HTR-8/SVneo (cell line): ENCODE results near the gene TMEFF2.
"Not testable (repeated sequence)": the region's sequence is repeated elsewhere in the genome, so short reads cannot be mapped to it uniquely, and the experiment has no call there.

Source experiments
- DNase-seq: peaks from one replicate; pipeline ENCODE4 v3.0.0; 2011; ENCODE audit warnings: low spot score, mixed read lengths; ENCODE audit not compliant: insufficient read length
- FAIRE-seq: peaks from 2 replicates; lab custom pipeline; 2011; peaks lifted over from hg19 to GRCh38; lab: Jason Lieb, UNC

Gene TMEFF2

GRCh38 chr2:192139813-192140212 is 54.9 kb downstream of the TMEFF2 start:
- DNase-seq (no peak), FAIRE-seq (no peak)

DNA sequence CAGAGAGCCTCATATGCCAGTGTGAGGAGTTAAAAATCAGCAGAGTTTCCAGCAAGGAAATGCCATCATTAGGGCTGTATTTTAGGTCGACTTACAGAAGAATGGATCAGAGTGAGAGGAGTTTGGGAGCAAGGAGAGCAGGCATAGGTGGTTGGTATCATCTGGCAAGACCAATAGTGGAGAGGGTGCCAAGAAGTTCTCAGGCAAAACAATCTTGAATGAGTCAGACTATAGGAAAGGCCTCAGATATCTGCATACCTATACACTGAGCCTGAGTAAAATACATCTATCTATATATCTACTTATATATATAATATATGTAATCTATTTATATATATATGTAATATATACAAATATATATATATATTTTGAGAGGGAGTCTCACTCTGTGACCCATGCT is 57.3 kb downstream of the TMEFF2 start:
- FAIRE-seq: no peak
- no peak for DNase-seq

DNA sequence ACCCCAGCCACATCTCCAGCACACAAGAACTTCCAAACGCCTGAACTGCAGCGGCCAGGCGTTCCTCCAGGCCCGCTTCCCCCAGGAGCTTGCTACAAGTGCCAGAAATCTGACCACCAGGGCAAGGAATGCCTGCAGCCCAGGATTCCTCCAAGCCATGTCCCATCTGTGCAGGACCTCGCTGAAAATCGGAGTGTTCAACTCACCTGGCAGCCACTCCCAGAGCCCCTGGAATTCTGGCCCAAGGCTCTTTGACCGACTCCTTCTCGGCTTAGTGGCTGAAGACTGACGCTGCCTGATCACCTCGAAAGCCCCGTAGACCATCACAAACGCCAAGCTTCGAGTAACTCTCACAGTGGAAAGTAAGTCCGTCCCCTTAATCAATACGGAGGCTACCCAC is 62.1 kb downstream of the TMEFF2 start:
- not testable (repeated sequence) for FAIRE-seq, DNase-seq

DNA sequence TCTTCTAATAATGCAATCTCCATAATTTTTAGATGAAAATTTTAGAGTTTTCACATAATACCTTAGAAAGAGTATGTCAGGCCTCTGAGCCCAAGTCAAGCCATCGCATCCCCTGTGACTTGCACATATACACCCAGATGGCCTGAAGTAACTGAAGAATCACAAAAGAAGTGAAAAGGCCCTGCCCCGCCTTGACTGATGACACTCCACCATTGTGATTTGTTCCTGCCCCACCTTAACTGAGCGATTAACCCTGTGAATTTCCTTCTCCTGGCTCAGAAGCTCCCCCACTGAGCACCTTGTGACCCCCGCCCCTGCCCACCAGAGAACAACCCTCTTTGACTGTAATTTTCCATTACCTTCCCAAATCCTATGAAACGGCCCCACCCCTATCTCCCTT is 64.4 kb downstream of the TMEFF2 start:
- not testable (repeated sequence) for FAIRE-seq, DNase-seq

DNA sequence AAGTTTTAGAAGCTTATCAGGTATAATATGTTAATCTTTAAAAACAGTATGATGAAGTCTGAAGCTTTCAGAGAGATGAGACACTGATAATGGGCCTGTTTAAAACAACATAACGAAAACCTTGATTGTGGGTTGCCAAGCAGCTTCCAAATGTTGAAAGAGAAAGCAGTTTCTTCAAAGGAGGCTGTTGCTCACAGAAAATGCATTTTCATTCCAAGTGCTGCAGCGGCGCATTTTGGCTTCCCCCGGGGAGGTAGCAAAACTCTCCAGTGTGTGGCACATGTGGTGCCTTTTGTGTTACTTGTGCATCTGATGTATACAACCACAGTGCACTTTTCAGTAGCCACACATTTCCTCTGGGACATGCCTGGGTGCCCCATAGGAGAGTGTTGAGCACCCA is 66.1 kb downstream of the TMEFF2 start:
- FAIRE-seq: no peak

GRCh38 chr2:192127434-192127833 is 67.3 kb downstream of the TMEFF2 start:
- no peak for DNase-seq
- FAIRE-seq: no peak

More for the DNA sequence above, 66.1 kb downstream of the TMEFF2 start:
- no peak for DNase-seq

- FAIRE-seq (no peak), DNase-seq (no peak)
Measured at GRCh38 chr2:192126912-192127311, 67.8 kb downstream of the TMEFF2 start.

DNA sequence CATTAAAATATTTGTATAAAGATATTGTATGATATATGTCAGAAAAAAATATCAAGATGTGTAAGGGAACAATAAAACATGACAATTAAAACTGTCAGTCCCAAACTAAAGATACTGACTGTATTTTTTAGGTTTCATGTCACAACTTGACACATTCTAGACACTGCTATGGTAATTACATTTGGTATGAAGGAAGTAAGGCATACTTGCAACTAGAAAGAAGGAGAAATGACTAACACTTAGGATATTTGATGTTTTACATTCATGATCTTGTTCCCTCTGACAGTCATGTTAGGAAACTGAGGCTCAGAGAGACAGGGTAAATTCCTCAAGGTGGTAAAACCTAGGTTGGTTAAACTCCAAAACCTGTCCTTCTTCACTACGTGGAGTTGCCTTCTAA is 68.3 kb downstream of the TMEFF2 start:
- FAIRE-seq: peak; percentile 42
- no peak for DNase-seq

DNA sequence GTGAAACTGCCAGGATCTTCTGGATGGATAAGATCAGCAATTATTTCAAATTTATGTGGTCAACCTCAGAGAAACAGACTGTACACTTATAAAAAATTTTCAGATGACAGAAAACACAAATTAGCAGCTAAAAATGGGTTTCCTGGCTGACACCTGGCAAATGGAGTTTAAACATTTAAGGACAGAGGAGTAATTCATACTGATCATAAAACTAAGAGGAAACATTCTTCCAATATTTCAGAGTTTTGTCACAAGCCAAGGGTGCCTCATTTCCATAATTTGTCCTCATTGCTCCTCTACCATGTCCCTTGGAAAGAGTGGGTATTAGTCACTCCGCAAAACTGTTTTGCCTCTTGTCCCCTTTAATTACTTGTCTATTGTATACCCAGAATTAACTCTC is 70.2 kb downstream of the TMEFF2 start:
- DNase-seq (no peak), FAIRE-seq (no peak)

DNA sequence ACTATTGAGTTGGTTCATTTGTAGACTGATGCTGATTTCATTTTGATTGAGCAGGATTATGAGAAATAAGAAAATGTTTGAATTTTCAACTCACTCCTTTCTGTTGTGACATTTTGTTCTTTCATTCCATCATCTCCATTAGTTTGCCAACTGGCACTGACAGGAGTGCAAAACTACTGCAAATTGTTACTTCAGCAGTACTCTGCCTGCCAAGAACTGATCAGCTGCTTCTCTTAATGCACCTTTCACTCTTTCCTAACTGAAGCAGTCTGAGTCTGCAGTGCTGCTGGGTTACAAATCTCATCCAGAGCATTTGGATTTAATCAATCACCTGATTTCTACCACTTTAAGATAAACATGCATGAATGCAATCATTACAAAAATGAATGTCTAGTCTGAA is 70.9 kb downstream of the TMEFF2 start:
- no peak for FAIRE-seq
- DNase-seq: no peak

GRCh38 chr2:192122946-192123345 is 71.8 kb downstream of the TMEFF2 start:
- DNase-seq: no peak
- FAIRE-seq: no peak

- DNase-seq (no peak), FAIRE-seq (no peak)
Measured at GRCh38 chr2:192122141-192122540, 72.6 kb downstream of the TMEFF2 start.

GRCh38 chr2:192119536-192119935 is 75.2 kb downstream of the TMEFF2 start:
- DNase-seq: no peak
- no peak for FAIRE-seq

DNA sequence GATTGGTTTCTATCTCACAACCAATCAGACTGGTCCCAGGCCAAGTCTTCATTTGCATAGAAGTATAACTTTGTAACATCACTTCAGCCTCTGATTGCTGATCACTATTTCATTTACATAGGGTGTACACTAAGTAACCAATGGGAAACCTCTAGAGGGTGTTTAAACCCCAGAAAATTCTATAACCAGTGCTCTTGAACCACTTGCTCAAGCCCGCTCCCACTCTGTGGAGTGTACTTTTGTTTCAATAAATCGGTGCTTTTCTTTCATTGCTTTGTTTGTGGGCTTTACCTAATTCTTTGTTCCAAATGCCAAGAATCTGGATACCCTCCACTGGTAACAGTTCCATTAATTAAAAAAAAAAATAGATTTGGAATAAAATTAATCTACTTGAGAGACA is 77.0 kb downstream of the TMEFF2 start:
- no peak for DNase-seq
- no peak for FAIRE-seq

GRCh38 chr2:192111536-192111935 is 83.2 kb downstream of the TMEFF2 start:
- not testable (repeated sequence) for DNase-seq

DNA sequence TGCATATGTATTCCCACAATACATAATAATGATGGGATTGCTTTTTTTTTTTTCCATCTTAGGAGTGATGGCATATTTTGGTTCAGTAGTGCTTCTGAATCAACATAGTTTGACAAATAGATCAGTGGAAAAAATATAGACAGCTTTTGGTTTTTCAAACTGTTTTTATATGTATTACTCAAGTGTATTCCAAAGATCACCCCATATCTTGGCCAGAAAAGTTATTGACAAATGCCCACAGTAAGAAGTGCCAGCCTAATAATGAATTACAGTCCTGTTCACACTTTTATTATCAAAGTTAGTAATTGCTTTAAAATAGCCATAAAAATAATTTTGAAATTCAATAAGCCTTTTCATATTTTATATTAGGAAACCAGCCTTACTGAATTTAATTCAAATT is 95.0 kb downstream of the TMEFF2 start:
- FAIRE-seq: no peak
- DNase-seq: no peak

More at GRCh38 chr2:192111536-192111935, 83.2 kb downstream of the TMEFF2 start:
- not testable (repeated sequence) for FAIRE-seq

DNA sequence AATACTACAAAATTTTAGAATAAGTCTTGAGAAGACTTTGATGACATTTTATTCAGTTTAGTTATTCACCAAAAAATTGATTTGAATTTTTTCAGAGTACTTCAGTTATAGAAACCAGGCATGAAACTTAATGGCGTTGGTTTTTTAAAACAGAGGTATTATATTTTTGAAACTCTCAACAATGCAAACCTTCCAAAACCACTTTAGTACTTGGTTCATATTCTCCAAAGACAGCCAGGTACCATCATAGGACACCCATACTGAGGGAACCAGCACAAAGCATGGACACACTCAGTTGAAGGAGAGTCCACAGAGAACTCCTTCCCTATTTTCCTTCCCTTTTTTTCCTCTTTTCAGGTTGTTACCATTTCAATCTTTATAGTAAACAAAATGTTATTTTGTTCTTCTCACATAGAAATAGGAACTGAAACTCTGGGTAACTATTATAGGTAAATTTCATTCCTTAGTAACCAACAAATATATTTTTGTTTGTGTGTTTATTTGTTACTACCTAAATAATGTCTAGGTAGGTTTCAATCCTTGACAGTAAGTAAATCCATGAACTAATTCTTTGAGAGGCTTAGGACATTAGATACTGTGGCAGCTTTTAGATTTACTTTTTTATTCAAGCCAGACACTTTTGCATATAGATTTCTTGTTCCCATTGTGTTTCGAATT is 95.8 kb downstream of the TMEFF2 start:
- FAIRE-seq (no peak), DNase-seq (no peak)

- DNase-seq (no peak), FAIRE-seq (no peak)
Measured at GRCh38 chr2:192091476-192091875, 103.3 kb downstream of the TMEFF2 start.

DNA sequence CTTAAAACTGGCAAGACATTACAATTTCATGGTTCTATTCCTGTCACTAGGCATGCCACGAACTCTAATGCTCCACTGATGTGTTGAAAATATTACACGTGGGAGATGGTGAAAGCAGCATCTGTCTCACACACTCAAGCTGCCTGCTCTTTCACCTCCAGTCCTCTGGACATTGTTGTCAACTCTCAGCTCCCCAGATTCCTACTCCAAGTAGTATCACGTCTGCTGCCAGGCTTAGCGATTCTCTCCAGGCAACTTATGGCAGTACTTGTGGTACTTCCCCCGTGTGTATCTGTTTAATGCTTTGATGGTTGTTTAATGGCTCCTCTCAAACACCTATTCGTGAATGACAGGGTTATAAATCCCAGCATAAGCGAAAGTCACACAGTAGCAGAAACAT is 103.8 kb downstream of the TMEFF2 start:
- DNase-seq: no peak
- no peak for FAIRE-seq

- no peak for FAIRE-seq
- DNase-seq: no peak
Measured at GRCh38 chr2:192087398-192087958, 107.3 kb downstream of the TMEFF2 start.

DNA sequence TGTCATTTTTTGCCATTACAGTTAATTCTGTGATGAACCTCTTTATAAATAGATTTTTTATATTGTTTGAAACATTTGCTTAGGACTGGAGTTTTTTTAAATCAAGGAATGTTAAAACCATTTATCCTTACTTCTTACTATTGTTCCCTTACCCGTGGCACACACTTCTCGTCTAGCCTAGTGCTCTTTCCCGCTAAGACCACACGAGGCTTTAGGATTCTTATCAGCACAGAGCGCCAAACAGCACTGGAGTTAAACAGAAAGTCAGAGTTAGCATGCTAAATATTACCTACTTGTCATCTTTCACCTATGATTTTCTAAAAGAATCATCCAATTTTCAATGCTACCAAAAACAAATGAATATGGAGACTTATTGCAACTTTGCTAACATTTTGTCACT is 112.6 kb downstream of the TMEFF2 start:
- no peak for DNase-seq
- FAIRE-seq: no peak

DNA sequence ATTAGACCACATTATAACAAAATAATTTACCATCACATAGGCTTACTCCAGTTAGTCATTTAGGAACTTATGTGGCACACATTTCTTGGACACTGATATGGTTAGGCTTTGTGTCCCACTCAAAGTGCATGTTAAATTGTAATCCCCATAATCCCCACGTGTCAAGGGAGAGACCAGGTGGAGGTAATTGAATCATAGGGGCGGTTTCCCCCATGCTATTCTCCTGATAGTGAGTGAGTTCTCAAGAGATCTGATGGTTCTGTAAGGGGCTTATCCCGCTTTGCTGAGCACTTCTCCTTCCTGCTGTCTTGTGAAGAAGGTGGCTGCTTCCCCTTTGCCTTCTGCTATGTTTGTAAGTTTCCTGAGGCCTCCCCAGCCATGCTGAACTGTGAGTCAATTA is 114.6 kb downstream of the TMEFF2 start:
- not testable (repeated sequence) for FAIRE-seq, DNase-seq
